OCI-LY1 (cell line): ENCODE measurements around the gene EME2.

Experiments used
- H2AFZ ChIP-seq: fragments of 200-600 bp; sonication (generic), shearing (Covaris generic); 2 replicates; pipeline ENCODE4 v1.6.0; 2014; ENCODE audit warnings: antibody characterized with exemption, mild to moderate bottlenecking, low read length
- H3F3A ChIP-seq: fragments of 200-600 bp; sonication (generic), shearing (Covaris generic); 2 replicates; pipeline ENCODE4 v1.6.0; 2014; ENCODE audit warnings: mild to moderate bottlenecking, antibody characterized with exemption, low read length, moderate library complexity; ENCODE audit not compliant: insufficient read depth
- H3K27ac ChIP-seq: fragments of 200-600 bp; sonication (generic); 2 replicates; pipeline ENCODE4 v1.5.1; 2014; ENCODE audit warnings: low read length, mixed run types, mild to moderate bottlenecking, low read depth; ENCODE audit not compliant: poor library complexity, severe bottlenecking
- H3K27me3 ChIP-seq: fragments of 200-600 bp; sonication (generic); 2 replicates; pipeline ENCODE4 v1.6.0; 2014; ENCODE audit warnings: antibody characterized with exemption, mild to moderate bottlenecking, low read length, moderate library complexity; ENCODE audit not compliant: insufficient read depth
- H3K36me3 ChIP-seq: fragments of 200-600 bp; sonication (generic); 2 replicates; pipeline ENCODE4 v1.6.1; 2014; ENCODE audit warnings: mild to moderate bottlenecking, antibody characterized with exemption, low read length, moderate library complexity, mixed read lengths; ENCODE audit not compliant: insufficient read depth
- H3K4me1 ChIP-seq: fragments of 200-600 bp; sonication (generic); 2 replicates; pipeline ENCODE4 v1.5.1; 2014; ENCODE audit warnings: mild to moderate bottlenecking, low read length, moderate library complexity; ENCODE audit not compliant: insufficient read depth, severe bottlenecking
- H3K4me2 ChIP-seq: fragments of 200-600 bp; sonication (generic), shearing (Covaris generic); 2 replicates; pipeline ENCODE4 v1.6.1; 2014; ENCODE audit warnings: low read length
- H3K4me3 ChIP-seq: fragments of 200-600 bp; sonication (generic); 2 replicates; pipeline ENCODE4 v1.5.1; 2014; ENCODE audit warnings: low read length, low read depth, mild to moderate bottlenecking, mixed read lengths; ENCODE audit not compliant: poor library complexity, severe bottlenecking
- H3K79me2 ChIP-seq: fragments of 200-600 bp; shearing (Covaris generic); 2 replicates; pipeline ENCODE4 v1.6.1; 2016; ENCODE audit warnings: mixed run types, low read length, mixed read lengths; ENCODE audit not compliant: insufficient read depth
- H3K9ac ChIP-seq: fragments of 200-600 bp; sonication (generic), shearing (Covaris generic); 2 replicates; pipeline ENCODE4 v1.6.1; 2014; ENCODE audit warnings: mild to moderate bottlenecking, low read length, mixed read lengths
- H3K9me2 ChIP-seq: fragments of 200-600 bp; sonication (generic), shearing (Covaris generic); 2 replicates; pipeline ENCODE4 v1.6.1; 2014; ENCODE audit warnings: low read depth, mild to moderate bottlenecking, low read length, mixed read lengths
- H3K9me3 ChIP-seq: fragments of 200-600 bp; shearing (Covaris generic); 2 replicates; pipeline ENCODE4 v1.6.1; 2014; ENCODE audit warnings: low read length, mixed read lengths
- H4K20me1 ChIP-seq: fragments of 200-600 bp; sonication (generic), shearing (Covaris generic); 2 replicates; pipeline ENCODE4 v1.6.0; 2016; ENCODE audit warnings: mild to moderate bottlenecking, low read length; ENCODE audit not compliant: insufficient read depth
- CTCF ChIP-seq: fragments of 200-600 bp; sonication (generic), shearing (Covaris generic); IDR thresholded peaks from 2 replicates; pipeline ENCODE4 v1.5.1; 2017; ENCODE audit warnings: mild to moderate bottlenecking, antibody characterized with exemption, low read length, moderate library complexity, mixed read lengths
- EZH2 ChIP-seq: fragments of 200-600 bp; sonication (generic), shearing (Covaris generic); IDR thresholded peaks from 2 replicates; pipeline ENCODE4 v1.8.0; 2017; ENCODE audit warnings: borderline replicate concordance, mixed run types, mild to moderate bottlenecking, antibody characterized with exemption, low read length, moderate library complexity, mixed read lengths

The EME2 gene

GRCh38 chr16:1729445-1729844 lies 43.2 kb upstream of the EME2 start:
- Histone ChIP-seq H3K9me3 (no peaks in the 10 kb centered on the region), H3K36me3 (peaks cover 81% of the 10 kb centered on the region), H3K27ac (no peak overlapping the region), H3K27me3 (no peaks in the 10 kb centered on the region), H3K9ac (no peak overlapping the region), H4K20me1 (no peaks in the 10 kb centered on the region), H3K4me2 (no peak overlapping the region), H3K9me2 (no peaks in the 10 kb centered on the region), H3K79me2 (no peaks in the 10 kb centered on the region), H3K4me1 (no peaks in the 10 kb centered on the region), H2AFZ (no peak overlapping the region), H3F3A (no peaks in the 10 kb centered on the region), H3K4me3 (no peak overlapping the region)
- no peak for TF ChIP-seq EZH2
- no peak for TF ChIP-seq CTCF

- Histone ChIP-seq H3K4me1 (no peaks in the 10 kb centered on the region), H3K4me2 (no peak overlapping the region), H3K9ac (no peak overlapping the region), H3K9me2 (no peaks in the 10 kb centered on the region), H3K79me2 (no peaks in the 10 kb centered on the region), H3K27me3 (no peaks in the 10 kb centered on the region), H3F3A (no peaks in the 10 kb centered on the region), H3K36me3 (peaks cover 80% of the 10 kb centered on the region), H2AFZ (no peak overlapping the region), H3K27ac (no peak overlapping the region), H3K4me3 (no peak overlapping the region), H3K9me3 (no peaks in the 10 kb centered on the region), H4K20me1 (no peaks in the 10 kb centered on the region)
- no peak for TF ChIP-seq CTCF
- no peak for TF ChIP-seq EZH2
Observed at GRCh38 chr16:1731073-1731472, 41.5 kb upstream of the EME2 start.

GRCh38 chr16:1731603-1732002 lies 41.0 kb upstream of the EME2 start:
- no peak overlapping the region for H3K9ac ChIP-seq
- no peaks in the 10 kb centered on the region for H3K9me3 ChIP-seq
- H2AFZ ChIP-seq, result no peak overlapping the region
- H3K4me2 ChIP-seq, result no peak overlapping the region
- H3K4me1 ChIP-seq, result no peaks in the 10 kb centered on the region
- TF ChIP-seq CTCF, result no peak
- no peak for TF ChIP-seq EZH2
- no peaks in the 10 kb centered on the region for H3K9me2 ChIP-seq
- 0 out of 2 replicates have a peak, but pooled peaks cover 2% of the 10 kb centered on the region for H3F3A ChIP-seq
- H3K4me3 ChIP-seq, result no peak overlapping the region
- no peaks in the 10 kb centered on the region for H4K20me1 ChIP-seq
- H3K27me3 ChIP-seq, result no peaks in the 10 kb centered on the region
- H3K36me3 ChIP-seq, result peaks cover 75% of the 10 kb centered on the region
- H3K27ac ChIP-seq, result no peak overlapping the region
- H3K79me2 ChIP-seq, result no peaks in the 10 kb centered on the region
